Subcutaneous abdominal adipose tissue (tissue), 5 donors: Measurements from ENCODE around the gene EAF1.
"Not testable (repeated sequence)": the region's sequence is repeated elsewhere in the genome, so short reads cannot be mapped to it uniquely, and the experiment has no call there.

Source experiments
- H3K27ac ChIP-seq: one replicate; pipeline ENCODE4 v1.7.0; 2013; ENCODE audit warnings: low read depth, mild to moderate bottlenecking, inconsistent platforms, low read length, moderate library complexity
- H3K27me3 ChIP-seq, 5 donors: one replicate each; pipeline ENCODE4 v1.7.0; 2013; ENCODE audit warnings: low read length in 5 of 5, inconsistent platforms in 1 of 5; ENCODE audit not compliant: control insufficient read depth in 5 of 5, insufficient read depth in 4 of 5
- H3K36me3 ChIP-seq, 5 donors: one replicate each; pipeline ENCODE4 v1.7.0; 2013; ENCODE audit warnings: low read length in 5 of 5; ENCODE audit not compliant: control insufficient read depth in 5 of 5, insufficient read depth in 5 of 5
- H3K4me1 ChIP-seq, 5 donors: one replicate each; pipeline ENCODE4 v1.7.0; 2013; ENCODE audit warnings: low read length in 5 of 5, mild to moderate bottlenecking in 3 of 5, moderate library complexity in 1 of 5; ENCODE audit not compliant: control insufficient read depth in 5 of 5, insufficient read depth in 5 of 5
- H3K4me3 ChIP-seq, 5 donors: one replicate each; pipeline ENCODE4 v1.7.0; 2013; ENCODE audit warnings: low read length in 5 of 5, low read depth in 1 of 5
- H3K9ac ChIP-seq, 5 donors: one replicate each; pipeline ENCODE4 v1.7.0; 2013; ENCODE audit warnings: low read length in 5 of 5, mild to moderate bottlenecking in 4 of 5, moderate library complexity in 3 of 5
- H3K9me3 ChIP-seq, 5 donors: one replicate each; pipeline ENCODE4 v1.7.0; 2013; ENCODE audit warnings: low read length in 5 of 5; ENCODE audit not compliant: control insufficient read depth in 5 of 5
- donor health status: healthy.
- donor health status: healthy.
- donor health status: healthy.
- donor health status: healthy.
- donor health status: healthy.

The EAF1 gene

GRCh38 chr3:15387171-15387581 is 40.2 kb upstream of the EAF1 start:
- Histone ChIP-seq H3K9ac (no peak overlapping the region), H3K4me3 (no peak overlapping the region), H3K36me3 (no peaks in the 10 kb centered on the region), H3K4me1 (peaks cover 0 to 32% (median 17%) of the 10 kb centered on the region in 5 donors), H3K27ac (peak overlapping the region; percentile 46), H3K9me3 (peaks cover 4 to 11% (median 5%) of the 10 kb centered on the region in 5 donors), H3K27me3 (no peaks in the 10 kb centered on the region)

GRCh38 chr3:15387735-15388134 is 39.7 kb upstream of the EAF1 start:
- Histone ChIP-seq H3K9me3 (peaks cover 4 to 11% (median 5%) of the 10 kb centered on the region in 5 donors), H3K27ac (peak overlapping the region; percentile 46), H3K4me1 (peaks cover 0 to 32% (median 16%) of the 10 kb centered on the region in 5 donors), H3K36me3 (no peaks in the 10 kb centered on the region), H3K4me3 (no peak overlapping the region), H3K9ac (no peak overlapping the region), H3K27me3 (no peaks in the 10 kb centered on the region)

GRCh38 chr3:15388335-15388734 is 39.1 kb upstream of the EAF1 start:
- H3K27me3 ChIP-seq, H3K36me3 ChIP-seq, H3K4me3 ChIP-seq, H3K27ac ChIP-seq: not testable (repeated sequence)
- H3K4me1 ChIP-seq, result peaks cover 0 to 32% (median 14%) of the 10 kb centered on the region in 5 donors
- peaks cover 4 to 11% (median 5%) of the 10 kb centered on the region in 5 donors for H3K9me3 ChIP-seq
- peak overlapping the region in 1 of 5 donors; percentile 4 for H3K9ac ChIP-seq

- Histone ChIP-seq H3K27me3 (no peaks in the 10 kb centered on the region), H3K4me1 (peaks cover 0 to 23% (median 8%) of the 10 kb centered on the region in 5 donors), H3K9me3 (peaks cover 4 to 11% (median 5%) of the 10 kb centered on the region in 5 donors), H3K27ac (peak overlapping the region; percentile 23), H3K4me3 (no peak overlapping the region), H3K9ac (no peak overlapping the region), H3K36me3 (no peaks in the 10 kb centered on the region)
Observed at GRCh38 chr3:15390460-15390859, 36.9 kb upstream of the EAF1 start.

DNA sequence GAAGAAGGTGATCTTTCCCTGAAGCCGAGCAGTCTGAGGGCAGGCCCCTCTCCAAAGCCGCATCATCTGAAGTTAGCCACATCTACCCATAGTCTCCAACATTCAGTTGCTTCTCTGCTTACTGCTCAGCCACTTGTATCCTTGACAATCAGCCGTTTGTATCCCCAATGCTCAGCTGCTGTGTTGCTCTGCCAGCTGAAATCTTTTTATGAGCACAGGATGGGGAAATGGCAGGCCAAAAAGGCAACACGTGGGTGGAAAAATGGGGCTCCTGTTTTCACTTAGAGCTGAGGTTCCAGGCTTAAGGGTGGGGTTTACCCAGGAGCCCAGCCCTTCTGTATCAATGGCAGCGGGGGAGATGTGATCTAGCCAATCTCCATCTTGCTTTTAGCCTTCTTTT is 36.4 kb upstream of the EAF1 start:
- no peak overlapping the region for H3K4me3 ChIP-seq
- H3K27ac ChIP-seq, result peak overlapping the region; percentile 23
- no peaks in the 10 kb centered on the region for H3K27me3 ChIP-seq
- peaks cover 4 to 8% (median 4%) of the 10 kb centered on the region in 5 donors for H3K9me3 ChIP-seq
- peaks cover 0 to 18% (median 8%) of the 10 kb centered on the region in 5 donors for H3K4me1 ChIP-seq
- H3K9ac ChIP-seq, result no peak overlapping the region
- no peaks in the 10 kb centered on the region for H3K36me3 ChIP-seq

- not testable (repeated sequence) for H3K9ac ChIP-seq, H3K27me3 ChIP-seq, H3K4me1 ChIP-seq, H3K36me3 ChIP-seq, H3K9me3 ChIP-seq, H3K4me3 ChIP-seq, H3K27ac ChIP-seq
Observed at GRCh38 chr3:15393252-15393651, 34.1 kb upstream of the EAF1 start.

GRCh38 chr3:15398731-15399133 is 28.7 kb upstream of the EAF1 start:
- H3K27ac ChIP-seq, H3K36me3 ChIP-seq, H3K9ac ChIP-seq, H3K27me3 ChIP-seq, H3K9me3 ChIP-seq, H3K4me3 ChIP-seq: not testable (repeated sequence)
- peaks cover 0 to 10% (median 6%) of the 10 kb centered on the region in 5 donors for H3K4me1 ChIP-seq

DNA sequence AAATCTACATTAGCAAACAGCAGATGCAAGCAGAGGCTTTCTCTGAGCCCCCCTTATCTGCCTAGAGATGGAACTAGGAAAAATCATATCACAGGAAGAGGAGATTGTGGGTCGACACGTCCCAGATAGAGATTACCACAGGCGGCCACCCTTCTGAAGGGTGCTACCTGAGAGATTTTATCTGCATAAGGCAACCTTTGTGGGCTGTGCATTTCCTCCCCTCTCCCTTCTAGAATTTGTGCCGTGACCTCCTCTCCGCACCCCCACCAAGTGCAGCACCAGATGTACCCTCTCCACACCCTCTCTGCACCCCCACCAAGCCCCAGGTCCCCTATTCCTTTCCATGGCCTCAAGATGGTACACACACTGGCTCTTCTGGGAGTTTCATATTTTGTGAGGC is 27.4 kb upstream of the EAF1 start:
- H3K27ac ChIP-seq, result no peak overlapping the region
- H3K9ac ChIP-seq, result no peak overlapping the region
- H3K4me1 ChIP-seq, result peaks cover 0 to 13% (median 6%) of the 10 kb centered on the region in 5 donors
- H3K4me3 ChIP-seq, result no peak overlapping the region
- H3K27me3 ChIP-seq, result no peaks in the 10 kb centered on the region
- H3K9me3 ChIP-seq, result no peaks in the 10 kb centered on the region
- H3K36me3 ChIP-seq, result no peaks in the 10 kb centered on the region

GRCh38 chr3:15401936-15402335 is 25.5 kb upstream of the EAF1 start:
- H3K9me3 ChIP-seq, result no peaks in the 10 kb centered on the region
- H3K27ac ChIP-seq, result no peak overlapping the region
- H3K9ac ChIP-seq, result no peak overlapping the region
- H3K36me3 ChIP-seq, result no peaks in the 10 kb centered on the region
- peaks cover 0 to 13% (median 6%) of the 10 kb centered on the region in 5 donors for H3K4me1 ChIP-seq
- H3K4me3 ChIP-seq, result peak overlapping the region in 1 of 5 donors; percentile 22
- H3K27me3 ChIP-seq, result no peaks in the 10 kb centered on the region

- Histone ChIP-seq H3K9me3 (no peaks in the 10 kb centered on the region), H3K27ac (no peak overlapping the region), H3K9ac (peak overlapping the region in 2 of 5 donors; percentile 41 to 45), H3K4me3 (no peak overlapping the region), H3K27me3 (no peaks in the 10 kb centered on the region), H3K36me3 (no peaks in the 10 kb centered on the region), H3K4me1 (peaks cover 0 to 13% (median 6%) of the 10 kb centered on the region in 5 donors)
Observed at GRCh38 chr3:15403495-15403894, 23.9 kb upstream of the EAF1 start.

GRCh38 chr3:15403965-15404364 is 23.4 kb upstream of the EAF1 start:
- no peak overlapping the region for H3K9ac ChIP-seq
- no peaks in the 10 kb centered on the region for H3K27me3 ChIP-seq
- H3K9me3 ChIP-seq, result no peaks in the 10 kb centered on the region
- H3K36me3 ChIP-seq, result no peaks in the 10 kb centered on the region
- peaks cover 0 to 15% (median 9%) of the 10 kb centered on the region in 5 donors for H3K4me1 ChIP-seq
- no peak overlapping the region for H3K27ac ChIP-seq
- H3K4me3 ChIP-seq, result no peak overlapping the region
